Measurements from ENCODE around the gene RAB5A.

DNA sequence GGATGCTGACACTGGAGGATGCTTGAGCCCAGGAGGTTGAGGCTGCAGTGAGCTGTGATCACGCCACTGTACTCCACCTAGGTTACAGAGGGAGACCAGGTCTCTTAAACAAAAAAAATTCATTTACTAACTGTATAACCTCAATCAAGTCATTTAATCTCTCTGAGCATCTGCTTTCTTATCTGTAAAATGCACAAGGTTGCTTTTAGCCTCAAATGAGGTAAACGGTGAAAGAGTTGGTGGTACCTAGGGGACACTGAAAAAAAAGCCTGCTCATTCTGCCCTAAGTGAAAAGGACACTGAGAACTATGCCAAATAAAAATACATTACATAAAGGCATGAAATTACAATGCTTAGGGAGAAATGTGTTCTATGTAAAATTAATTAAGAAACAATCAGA lies 61.7 kb downstream of the RAB5A start:
- TF ChIP-seq CTCF (IDR thresholded peaks at IDR 0.05) (no peak), EP300 (IDR thresholded peaks at IDR 0.05) (no peak)

Measured in ovary (tissue), 3 donors.